ENCODE data around the gene ENGASE. TPM values are rescaled to one million over a fixed set of nuclear protein-coding genes. Genes with fewer than 3 reads are reported as not detected.

Gene ENGASE
- total RNA-seq, 1 donor from 2014 or later = 76.2 TPM

- no peak overlapping the region for H3K4me3 Mint-ChIP-seq
- H3K27ac Mint-ChIP-seq = no peak overlapping the region
- DNase-seq (ENCODE audit: low spot score in 2 of 2, unreplicated experiment in 2 of 2) = no peak
- H3K27me3 Mint-ChIP-seq (ENCODE audit: low read depth) = peaks cover 4% of the 10 kb centered on the region
- H3K4me1 Mint-ChIP-seq = no peaks in the 10 kb centered on the region
- TF ChIP-seq CTCF (IDR thresholded peaks at IDR 0.05; ENCODE audit: unreplicated experiment) = no peak
- no peaks in the 10 kb centered on the region for H3K36me3 Mint-ChIP-seq
- H3K9me3 Mint-ChIP-seq = peaks cover 6% of the 10 kb centered on the region
These were observed 11.9 kb upstream of the ENGASE start for GRCh38 chr17:79062691-79063090.

GRCh38 chr17:79064026-79064425, 10.6 kb upstream of the ENGASE start:
- DNase-seq (ENCODE audit: low spot score in 2 of 2, unreplicated experiment in 2 of 2) = no peak
- Mint-ChIP-seq H3K27ac (no peak overlapping the region), H3K4me3 (no peak overlapping the region), H3K4me1 (no peaks in the 10 kb centered on the region), H3K36me3 (no peaks in the 10 kb centered on the region), H3K27me3 (ENCODE audit: low read depth) (no peaks in the 10 kb centered on the region), H3K9me3 (no peaks in the 10 kb centered on the region)
- TF ChIP-seq CTCF (IDR thresholded peaks at IDR 0.05; ENCODE audit: unreplicated experiment) = no peak

GRCh38 chr17:79065105-79065670, 9.4 kb upstream of the ENGASE start:
- no peak for DNase-seq (ENCODE audit: low spot score in 2 of 2, unreplicated experiment in 2 of 2)
- H3K27me3 Mint-ChIP-seq (ENCODE audit: low read depth) = no peaks in the 10 kb centered on the region
- H3K27ac Mint-ChIP-seq = no peak overlapping the region
- no peaks in the 10 kb centered on the region for H3K36me3 Mint-ChIP-seq
- no peaks in the 10 kb centered on the region for H3K4me1 Mint-ChIP-seq
- peak; percentile 59 for TF ChIP-seq CTCF (IDR thresholded peaks at IDR 0.05; ENCODE audit: unreplicated experiment)
- no peak overlapping the region for H3K4me3 Mint-ChIP-seq
- no peaks in the 10 kb centered on the region for H3K9me3 Mint-ChIP-seq

- Mint-ChIP-seq H3K4me3 (no peak overlapping the region), H3K4me1 (no peaks in the 10 kb centered on the region), H3K27me3 (ENCODE audit: low read depth) (peaks cover 3% of the 10 kb centered on the region), H3K27ac (no peak overlapping the region), H3K36me3 (no peaks in the 10 kb centered on the region), H3K9me3 (no peaks in the 10 kb centered on the region)
- TF ChIP-seq CTCF (IDR thresholded peaks at IDR 0.05; ENCODE audit: unreplicated experiment) = no peak
- DNase-seq (ENCODE audit: low spot score in 2 of 2, unreplicated experiment in 2 of 2) = no peak
These were observed 7.7 kb upstream of the ENGASE start for GRCh38 chr17:79066963-79067362.

- Mint-ChIP-seq H3K4me1 (peaks cover 2% of the 10 kb centered on the region), H3K9me3 (no peaks in the 10 kb centered on the region), H3K27ac (no peak overlapping the region), H3K27me3 (ENCODE audit: low read depth) (peaks cover 3% of the 10 kb centered on the region), H3K36me3 (no peaks in the 10 kb centered on the region), H3K4me3 (no peak overlapping the region)
- no peak for DNase-seq (ENCODE audit: low spot score in 2 of 2, unreplicated experiment in 2 of 2)
- no peak for TF ChIP-seq CTCF (IDR thresholded peaks at IDR 0.05; ENCODE audit: unreplicated experiment)
These were observed 4.3 kb upstream of the ENGASE start for GRCh38 chr17:79070266-79070880.
